Measurements from ENCODE around the gene DIS3L2. TPM values are rescaled to one million over a fixed set of nuclear protein-coding genes. Genes with fewer than 3 reads are reported as not detected.

DIS3L2 gene
- total RNA-seq, 1 donor from 2014 or later = 17.0 TPM

GRCh38 chr2:232340171-232340935 is 378.8 kb downstream of the DIS3L2 start:
- no peak overlapping the region for H3K4me3 ChIP-seq
- H3K27ac ChIP-seq (replicated peaks) = no peak overlapping the region
- no peak for TF ChIP-seq CTCF (IDR thresholded peaks at IDR 0.05; ENCODE audit: borderline replicate concordance)
- H3K27me3 ChIP-seq (ENCODE audit: low read depth) = no peaks in the 10 kb centered on the region
- H3K9me3 ChIP-seq (replicated peaks) = no peaks in the 10 kb centered on the region
- H3K4me1 ChIP-seq = no peaks in the 10 kb centered on the region
- peak; percentile 9 for DNase-seq
- intact Hi-C loops (cut with micrococcal nuclease) = no loop called here
- peaks cover 6% of the 10 kb centered on the region for H3K36me3 ChIP-seq

- Histone ChIP-seq H3K27ac (replicated peaks) (no peak overlapping the region), H3K9me3 (replicated peaks) (no peaks in the 10 kb centered on the region), H3K36me3 (peaks cover 5% of the 10 kb centered on the region), H3K4me3 (no peak overlapping the region), H3K4me1 (no peaks in the 10 kb centered on the region), H3K27me3 (ENCODE audit: low read depth) (no peaks in the 10 kb centered on the region)
- DNase-seq = peak; percentile 12
- TF ChIP-seq CTCF (IDR thresholded peaks at IDR 0.05; ENCODE audit: borderline replicate concordance) = no peak
- intact Hi-C loops (cut with micrococcal nuclease) = no loop called here
These were observed 379.7 kb downstream of the DIS3L2 start for GRCh38 chr2:232341061-232341738.

GRCh38 chr2:232341739-232342126 is 380.2 kb downstream of the DIS3L2 start:
- intact Hi-C loops (cut with micrococcal nuclease) = no loop called here
- Histone ChIP-seq H3K27me3 (ENCODE audit: low read depth) (no peaks in the 10 kb centered on the region), H3K27ac (replicated peaks) (no peak overlapping the region), H3K9me3 (replicated peaks) (no peaks in the 10 kb centered on the region), H3K4me1 (no peaks in the 10 kb centered on the region), H3K36me3 (no peaks in the 10 kb centered on the region), H3K4me3 (no peak overlapping the region)
- DNase-seq = peak; percentile 12
- no peak for TF ChIP-seq CTCF (IDR thresholded peaks at IDR 0.05; ENCODE audit: borderline replicate concordance)

- no peak for DNase-seq
- intact Hi-C loops (cut with micrococcal nuclease) = no loop called here
- H3K36me3 ChIP-seq = no peaks in the 10 kb centered on the region
- no peaks in the 10 kb centered on the region for H3K9me3 ChIP-seq (replicated peaks)
- no peak overlapping the region for H3K27ac ChIP-seq (replicated peaks)
- no peak for TF ChIP-seq CTCF (IDR thresholded peaks at IDR 0.05; ENCODE audit: borderline replicate concordance)
- peaks cover 10% of the 10 kb centered on the region for H3K27me3 ChIP-seq (ENCODE audit: low read depth)
- H3K4me3 ChIP-seq = no peak overlapping the region
- H3K4me1 ChIP-seq = no peaks in the 10 kb centered on the region
These were observed 381.4 kb downstream of the DIS3L2 start for GRCh38 chr2:232342635-232343565.

- Histone ChIP-seq H3K4me3 (no peak overlapping the region), H3K9me3 (replicated peaks) (no peaks in the 10 kb centered on the region), H3K4me1 (no peaks in the 10 kb centered on the region), H3K27ac (replicated peaks) (no peak overlapping the region), H3K27me3 (ENCODE audit: low read depth) (peaks cover 19% of the 10 kb centered on the region), H3K36me3 (no peaks in the 10 kb centered on the region)
- no peak for DNase-seq
- intact Hi-C loops (cut with micrococcal nuclease) = no loop called here
- TF ChIP-seq CTCF (IDR thresholded peaks at IDR 0.05; ENCODE audit: borderline replicate concordance) = no peak
These were observed 382.3 kb downstream of the DIS3L2 start for GRCh38 chr2:232343821-232344220.

Measured in left ventricle myocardium inferior (tissue), 1 donor.